OCI-LY3 (cell line): ENCODE measurements around the gene FLNB.

Experiments
- EZH2phosphoT487 ChIP-seq: fragments of 200-600 bp; shearing (Covaris generic); IDR thresholded peaks from 2 replicates; pipeline ENCODE4 v1.6.1; 2018; ENCODE audit warnings: antibody characterized with exemption, mixed run types, low read depth
- TF ChIP-seq, protein P1 (sequence below): fragments of 200-600, 300-600 bp; sonication (generic); IDR thresholded peaks from 2 replicates; pipeline ENCODE4 v1.5.1; 2014; ENCODE audit warnings: antibody characterized with exemption, low read length, low read depth

DNA sequence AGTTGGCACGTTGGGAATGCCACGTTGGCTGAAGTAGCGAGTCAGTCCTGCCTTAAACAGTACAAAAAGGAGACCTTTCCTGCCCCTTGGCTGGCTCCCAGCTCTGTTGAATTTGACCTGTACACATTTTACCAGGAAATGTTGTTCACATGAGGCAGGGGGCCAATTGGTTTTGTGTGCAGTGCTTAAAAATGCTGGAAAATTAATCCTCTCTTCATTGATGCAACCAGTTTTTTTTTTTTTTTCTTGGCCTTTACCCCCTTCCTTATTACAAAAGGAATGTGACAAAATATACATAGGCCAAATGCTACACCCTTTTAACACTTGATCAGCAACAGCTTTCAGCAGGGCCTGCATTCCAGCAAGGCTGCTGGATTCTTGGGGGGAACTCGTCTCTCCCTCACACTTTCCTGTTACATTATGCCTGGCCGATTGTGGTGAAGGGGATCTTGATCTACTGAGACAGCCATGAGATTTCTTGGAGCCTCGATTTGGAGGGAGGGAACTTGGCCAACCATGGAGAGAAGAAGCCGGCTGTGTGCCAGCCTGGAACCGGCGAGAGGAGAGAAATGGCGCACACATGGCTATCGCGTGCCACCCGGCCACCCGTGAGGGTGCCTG is 109.4 kb downstream of the FLNB start:
- TF ChIP-seq, protein P1, sequence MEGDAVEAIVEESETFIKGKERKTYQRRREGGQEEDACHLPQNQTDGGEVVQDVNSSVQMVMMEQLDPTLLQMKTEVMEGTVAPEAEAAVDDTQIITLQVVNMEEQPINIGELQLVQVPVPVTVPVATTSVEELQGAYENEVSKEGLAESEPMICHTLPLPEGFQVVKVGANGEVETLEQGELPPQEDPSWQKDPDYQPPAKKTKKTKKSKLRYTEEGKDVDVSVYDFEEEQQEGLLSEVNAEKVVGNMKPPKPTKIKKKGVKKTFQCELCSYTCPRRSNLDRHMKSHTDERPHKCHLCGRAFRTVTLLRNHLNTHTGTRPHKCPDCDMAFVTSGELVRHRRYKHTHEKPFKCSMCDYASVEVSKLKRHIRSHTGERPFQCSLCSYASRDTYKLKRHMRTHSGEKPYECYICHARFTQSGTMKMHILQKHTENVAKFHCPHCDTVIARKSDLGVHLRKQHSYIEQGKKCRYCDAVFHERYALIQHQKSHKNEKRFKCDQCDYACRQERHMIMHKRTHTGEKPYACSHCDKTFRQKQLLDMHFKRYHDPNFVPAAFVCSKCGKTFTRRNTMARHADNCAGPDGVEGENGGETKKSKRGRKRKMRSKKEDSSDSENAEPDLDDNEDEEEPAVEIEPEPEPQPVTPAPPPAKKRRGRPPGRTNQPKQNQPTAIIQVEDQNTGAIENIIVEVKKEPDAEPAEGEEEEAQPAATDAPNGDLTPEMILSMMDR, result no peak
- TF ChIP-seq EZH2phosphoT487, result no peak
